PC-9 (cell line): ENCODE data around the gene MAGEA9B.

Experiments used
- CTCF ChIP-seq: fragments of 200-600 bp; sonication (generic); conservative IDR thresholded peaks from 2 replicates; pipeline ENCODE4 v1.6.1; 2017; ENCODE audit warnings: mixed run types, antibody characterized with exemption, mild to moderate bottlenecking, moderate library complexity
- EZH2 ChIP-seq: fragments of 200-600 bp; sonication (generic); IDR thresholded peaks from 2 replicates; pipeline ENCODE4 v1.8.0; 2017; ENCODE audit warnings: antibody characterized with exemption, low read depth

GRCh38 chrX:149629730-149630387 lies 42.6 kb upstream of the MAGEA9B start:
- TF ChIP-seq CTCF = no peak
- no peak for TF ChIP-seq EZH2
